VCaP (cell line): ENCODE data around the gene PLXNA2.

Experiments used
- H3K27ac ChIP-seq: fragments of 450-650 bp; 2 replicates; pipeline ENCODE4 v1.5.1; 2017
- TF ChIP-seq, protein P1 (sequence below): fragments of 450-650 bp; conservative IDR thresholded peaks from 2 replicates; pipeline ENCODE4 v1.5.1; 2017; ENCODE audit warnings: mild to moderate bottlenecking, moderate library complexity

Gene PLXNA2

DNA sequence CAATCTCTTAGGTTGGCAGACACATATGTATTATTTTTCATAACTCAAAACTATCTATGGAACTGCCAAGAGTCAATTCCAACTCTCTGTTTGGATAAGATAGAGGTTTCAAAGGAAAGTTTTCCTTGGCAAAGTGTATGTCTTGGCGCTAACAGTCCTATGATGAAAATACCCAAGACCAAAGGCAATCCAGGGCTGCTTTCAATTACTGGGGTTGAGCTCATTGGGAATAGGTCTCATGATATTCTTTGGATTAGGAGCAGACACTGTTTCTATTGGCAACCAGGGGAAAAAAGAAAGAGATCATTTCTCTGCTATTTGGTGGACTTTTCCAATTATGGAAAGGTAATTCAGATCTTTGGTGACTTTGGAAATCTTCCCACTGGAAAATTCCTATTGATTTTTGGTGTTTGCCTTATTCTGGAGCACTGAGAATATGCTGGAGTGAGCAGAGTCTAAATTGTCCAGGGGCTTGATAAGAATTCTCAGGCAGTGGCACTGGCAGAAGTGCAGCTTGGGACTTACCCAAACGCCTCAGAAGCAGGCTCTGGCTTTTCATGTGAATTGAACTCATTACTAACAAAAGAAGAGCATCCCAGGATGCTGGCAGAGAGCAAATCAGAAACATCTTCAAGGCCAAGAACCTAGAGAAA lies 20.4 kb upstream of the PLXNA2 start:
- no peak overlapping the region for H3K27ac ChIP-seq
- TF ChIP-seq, protein P1, sequence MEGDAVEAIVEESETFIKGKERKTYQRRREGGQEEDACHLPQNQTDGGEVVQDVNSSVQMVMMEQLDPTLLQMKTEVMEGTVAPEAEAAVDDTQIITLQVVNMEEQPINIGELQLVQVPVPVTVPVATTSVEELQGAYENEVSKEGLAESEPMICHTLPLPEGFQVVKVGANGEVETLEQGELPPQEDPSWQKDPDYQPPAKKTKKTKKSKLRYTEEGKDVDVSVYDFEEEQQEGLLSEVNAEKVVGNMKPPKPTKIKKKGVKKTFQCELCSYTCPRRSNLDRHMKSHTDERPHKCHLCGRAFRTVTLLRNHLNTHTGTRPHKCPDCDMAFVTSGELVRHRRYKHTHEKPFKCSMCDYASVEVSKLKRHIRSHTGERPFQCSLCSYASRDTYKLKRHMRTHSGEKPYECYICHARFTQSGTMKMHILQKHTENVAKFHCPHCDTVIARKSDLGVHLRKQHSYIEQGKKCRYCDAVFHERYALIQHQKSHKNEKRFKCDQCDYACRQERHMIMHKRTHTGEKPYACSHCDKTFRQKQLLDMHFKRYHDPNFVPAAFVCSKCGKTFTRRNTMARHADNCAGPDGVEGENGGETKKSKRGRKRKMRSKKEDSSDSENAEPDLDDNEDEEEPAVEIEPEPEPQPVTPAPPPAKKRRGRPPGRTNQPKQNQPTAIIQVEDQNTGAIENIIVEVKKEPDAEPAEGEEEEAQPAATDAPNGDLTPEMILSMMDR: no peak

DNA sequence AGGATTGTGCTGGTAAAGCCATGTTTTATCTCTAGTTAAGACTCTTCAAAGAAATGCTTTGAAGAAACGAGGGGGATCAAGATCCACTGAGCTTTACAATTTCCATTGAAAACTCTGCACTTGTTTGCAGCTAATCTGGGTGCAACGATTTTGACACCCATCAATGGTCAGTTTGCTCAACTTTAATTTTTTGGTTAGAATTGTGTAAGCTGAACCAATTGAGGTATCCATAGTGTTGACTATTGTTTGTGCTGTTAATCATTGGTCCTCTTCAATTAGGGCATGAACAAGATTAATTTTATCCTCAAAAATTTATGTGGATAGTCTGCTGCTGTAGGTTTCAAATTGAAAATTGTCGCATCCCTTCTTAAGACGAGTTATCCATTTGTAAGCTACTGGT lies 17.7 kb upstream of the PLXNA2 start:
- TF ChIP-seq, protein P1: no peak
- no peak overlapping the region for H3K27ac ChIP-seq

DNA sequence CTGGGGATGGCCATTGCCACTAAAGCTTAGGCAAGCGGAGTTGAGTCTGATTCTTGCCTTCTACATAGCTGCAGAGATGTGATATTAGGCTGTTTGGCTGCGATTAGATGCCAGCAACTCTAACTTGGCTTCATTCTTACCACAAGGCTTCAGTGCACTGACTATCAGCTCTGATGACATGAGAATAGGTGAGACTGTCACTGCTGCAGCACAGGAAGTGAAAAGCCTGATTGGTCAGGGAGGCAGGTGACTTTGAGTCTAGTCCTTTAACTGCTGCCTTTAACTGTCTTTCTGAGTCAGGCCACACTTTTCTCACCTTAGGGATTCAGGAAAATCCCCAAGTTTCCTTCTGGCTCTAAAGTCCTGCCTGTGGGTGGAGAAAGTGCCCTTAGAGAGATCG lies 14.1 kb upstream of the PLXNA2 start:
- no peak overlapping the region for H3K27ac ChIP-seq

DNA sequence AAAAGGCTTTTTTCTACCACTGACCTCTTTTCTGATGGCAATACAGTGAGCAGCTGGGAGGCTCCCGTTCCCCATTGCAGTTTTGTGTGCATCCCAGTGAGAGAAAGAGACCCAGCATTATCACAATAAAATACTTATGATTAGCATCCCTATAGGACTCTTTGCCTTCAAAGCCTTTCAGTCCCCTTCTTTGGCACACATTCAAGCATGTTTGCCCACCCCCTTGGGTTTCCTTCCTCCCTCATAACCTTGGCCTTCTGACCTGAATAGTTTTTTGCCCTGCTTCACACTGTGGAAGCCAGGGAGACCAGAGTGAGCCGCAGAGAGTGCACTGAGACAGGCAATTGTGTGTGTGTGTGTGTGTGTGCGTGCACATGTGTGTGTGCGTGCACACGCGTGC lies 13.2 kb upstream of the PLXNA2 start:
- no peak overlapping the region for H3K27ac ChIP-seq
- TF ChIP-seq, protein P1: no peak

More for the DNA sequence above, 14.1 kb upstream of the PLXNA2 start:
- TF ChIP-seq, protein P1: no peak

DNA sequence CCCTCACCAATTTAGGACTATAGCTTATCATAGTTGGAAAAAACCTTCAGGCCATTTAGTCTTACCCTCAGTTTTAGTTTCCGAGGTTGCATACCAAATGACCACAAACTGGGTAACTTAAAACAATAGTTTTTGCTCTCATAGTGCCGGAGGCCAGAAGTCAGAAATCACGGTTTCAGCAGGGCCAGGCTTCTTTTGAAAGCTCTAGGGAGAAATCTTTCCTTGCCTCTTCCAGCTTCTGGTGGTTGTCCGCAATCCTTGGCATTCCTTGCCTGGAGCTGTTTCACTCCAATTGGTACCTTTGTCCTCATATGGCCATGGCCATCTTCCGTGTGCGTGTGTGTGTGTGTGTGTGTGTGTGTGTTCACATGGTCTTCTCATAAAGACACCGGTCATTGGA lies 12.4 kb upstream of the PLXNA2 start:
- no peak overlapping the region for H3K27ac ChIP-seq
- TF ChIP-seq, protein P1: no peak

DNA sequence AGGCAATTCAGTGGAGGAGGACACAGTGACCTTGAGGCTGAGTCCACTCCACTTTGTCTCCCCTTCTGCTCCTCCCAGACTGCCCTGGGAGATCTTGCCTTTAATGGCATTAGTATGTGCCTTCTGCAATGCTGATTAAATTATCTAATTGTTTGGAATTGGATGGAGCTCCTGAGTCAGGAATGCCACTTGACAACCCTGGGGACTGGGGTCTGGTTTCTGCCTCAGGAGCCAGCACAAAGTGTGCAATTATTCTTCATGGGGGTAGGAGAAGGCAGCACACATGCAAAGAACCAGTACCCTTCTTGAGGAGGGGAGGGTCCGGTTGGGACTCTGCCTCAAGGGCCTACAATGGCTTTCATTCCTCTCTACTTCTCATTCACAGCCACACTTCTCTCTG lies 11.9 kb upstream of the PLXNA2 start:
- no peak overlapping the region for H3K27ac ChIP-seq
- TF ChIP-seq, protein P1: no peak

DNA sequence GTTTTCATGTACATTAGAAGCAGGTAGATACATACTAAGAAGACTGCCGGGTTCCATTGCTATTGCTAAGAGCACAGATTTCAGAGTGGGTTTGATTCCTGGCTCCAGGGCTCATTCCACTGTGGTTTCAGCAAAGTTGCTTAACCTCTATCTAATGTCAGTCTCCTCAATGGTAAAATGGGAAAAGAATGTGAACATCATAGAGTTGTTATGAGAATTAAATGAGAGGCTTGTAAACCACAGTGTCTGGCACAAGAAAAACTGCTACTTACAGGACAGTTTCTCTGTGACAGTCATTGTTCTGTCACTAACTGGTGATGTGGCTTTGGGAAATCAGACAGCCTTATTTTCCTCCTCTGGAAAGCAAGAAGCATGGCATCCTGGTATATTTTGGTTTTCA lies 10.7 kb upstream of the PLXNA2 start:
- TF ChIP-seq, protein P1: no peak
- H3K27ac ChIP-seq: no peak overlapping the region
